K562 (cell line): ENCODE results near the gene CD300LB. TPM values are rescaled to one million over a fixed set of nuclear protein-coding genes. Genes with fewer than 3 reads are reported as not detected.

Source experiments
- CTCF ChIP-seq, 3 experiments: IDR thresholded peaks in 2 of 3; conservative IDR thresholded peaks in 1 of 3; 2 replicates each; pipeline ENCODE4 v1.5.1; 2011 to 2012; ENCODE audit warnings: low read length in 3 of 3, mild to moderate bottlenecking in 3 of 3, control low read depth in 2 of 3, improper control_type of control experiment in 1 of 3, inconsistent platforms in 1 of 3, low read depth in 1 of 3, mixed read lengths in 1 of 3, moderate library complexity in 1 of 3; ENCODE audit not compliant: insufficient read depth in 2 of 3
- ELF2 ChIP-seq: fragments of 250-450 bp; sonication (Bioruptor Pico); IDR thresholded peaks from 2 replicates; pipeline ENCODE4 v1.5.0; 2021; ENCODE audit warnings: mild to moderate bottlenecking
- PKNOX1 ChIP-seq: fragments of 450-650 bp; IDR thresholded peaks from 2 replicates; pipeline ENCODE4 v1.6.1; 2016
- RAD21 ChIP-seq, 2 experiments: fragments of 250-450 bp in 1 of 2; fragments of 450-650 bp in 1 of 2; sonication (Bioruptor Pico) in 1 of 2; formaldehyde crosslinking in 1 of 2; IDR thresholded peaks in 1 of 2; conservative IDR thresholded peaks in 1 of 2; 2 replicates each; pipeline versions ENCODE4 v1.4.0 to v1.8.0; 2020 to 2022; ENCODE audit warnings: mild to moderate bottlenecking in 2 of 2, moderate library complexity in 1 of 2
- RB1 ChIP-seq: fragments of 450-650 bp; IDR thresholded peaks from 2 replicates; pipeline ENCODE4 v1.6.1; 2017; ENCODE audit warnings: low read depth, mild to moderate bottlenecking
- REST ChIP-seq, 2 experiments: fragments of 450-650 bp; formaldehyde crosslinking in 1 of 2; IDR thresholded peaks; 2 replicates each; pipeline versions ENCODE4 v1.4.0 to v1.6.1; 2014 to 2020; ENCODE audit warnings: mild to moderate bottlenecking in 2 of 2, borderline replicate concordance in 1 of 2, low read depth in 1 of 2
- STAG1 ChIP-seq: sonication (generic); formaldehyde crosslinking; IDR thresholded peaks from 2 replicates; pipeline ENCODE4 v1.5.0; 2020; ENCODE audit warnings: missing genetic modification reagents, borderline replicate concordance
- SUPT5H ChIP-seq: fragments of 450-650 bp; IDR thresholded peaks from 2 replicates; pipeline ENCODE4 v1.6.1; 2016
- VEZF1 ChIP-seq: fragments of 200-800 bp; sonication (Bioruptor generic); IDR thresholded peaks from 2 replicates; pipeline ENCODE4 v1.6.1; 2017; ENCODE audit warnings: missing genetic modification characterization, missing compliant biosample characterization
- ZFP1 ChIP-seq: fragments of 450-650 bp; formaldehyde crosslinking; IDR thresholded peaks from 2 replicates; pipeline ENCODE4 v1.4.0; 2020; ENCODE audit warnings: mild to moderate bottlenecking, mixed read lengths
- ZNF197 ChIP-seq: fragments of 200-800 bp; sonication (Bioruptor generic); IDR thresholded peaks from 2 replicates; pipeline ENCODE4 v1.6.1; 2016; ENCODE audit warnings: low read depth, missing genetic modification characterization, missing compliant biosample characterization
- polyA plus RNA-seq, 8 experiments: library from polyadenylated mRNA; depleted of rRNA in 4 of 8; stranded (reverse) in 5 of 8; unstranded in 3 of 8; fragments of >200 nt; fragmentation: Nextera tagmentation in 2 of 8; fragmentation: Illumina TruSeq in 1 of 8; extraction: Ambion mirVana in 2 of 8; extraction: Trizol in 1 of 8; gene quantifications; 2 replicates each; pipeline versions ENCODE4 v1.2.1 to v1.2.3, GENCODE V29; 2011 to 2014; ENCODE audit warnings: inconsistent platforms in 1 of 8, missing spikeins in 1 of 8
- total RNA-seq, 7 experiments: library from RNA; depleted of rRNA in 6 of 7; stranded (reverse); fragments of >200 nt in 6 of 7; fragmentation: Illumina TruSeq in 2 of 7; extraction: Trizol in 2 of 7; gene quantifications; 2 replicates each; pipeline versions ENCODE4 v1.2.1 to v1.2.3, GENCODE V29; 2011 to 2021; ENCODE audit warnings: low replicate concordance in 1 of 7

CD300LB gene
- total and polyA plus RNA-seq, 9 of the 15 experiments (the other 6 are each of a cell fraction or from before 2014, with no cell fraction given), result not detected

- TF ChIP-seq CTCF (IDR thresholded peaks at IDR 0.05 in 2 of 3, conservative IDR thresholded peaks at IDR 0.05 in 1 of 3; ENCODE audit: insufficient read depth in 2 of 3, low read depth in 1 of 3, low read length in 3 of 3) (peak; percentile 84 to 92 (median 90)), STAG1 (CRISPR knock-in tag) (peak; percentile 84; the same call in 1 of the 2 replicates), VEZF1 (CRISPR knock-in tag) (peak; percentile 33; the same call in 1 of the 2 replicates), PKNOX1 (no peak), RB1 (0 out of 2 replicates have a peak, but pooled peaks have one; percentile 33), ZNF197 (no peak), ZFP1 (no peak), RAD21 (CRISPR knock-in tag; conservative IDR thresholded peaks at IDR 0.05 in 1 of 2, IDR thresholded peaks at IDR 0.05 in 1 of 2) (peak; percentile 96 to 98), ELF2 (CRISPR knock-in tag) (0 out of 2 replicates have a peak, but pooled peaks have one; percentile 26), SUPT5H (no peak), REST (IDR thresholded peaks at IDR 0.05; ENCODE audit: borderline replicate concordance) (peak; percentile 87), REST (CRISPR knock-in tag; IDR thresholded peaks at IDR 0.05; ENCODE audit: low read depth) (no peak)
These were observed 37.9 kb downstream of the CD300LB start (continued) for GRCh38 chr17:74493331-74493833.
